HL-60 (cell line): ENCODE measurements around the gene MLXIP.

ENCODE experiments used
- DNase-seq, 2 experiments: peaks; one replicate each; pipeline ENCODE4 v3.0.0-alpha.2; 2010 to 2020; ENCODE audit warnings: low read depth in 1 of 2, low spot score in 1 of 2
- H3K27ac ChIP-seq: fragments of 250-450 bp; sonication (Bioruptor Pico); replicated peaks from 2 replicates; pipeline ENCODE4 v1.5.1; 2020; ENCODE audit warnings: mild to moderate bottlenecking, moderate library complexity
- H3K27me3 ChIP-seq: fragments of 250-450 bp; sonication (Bioruptor Pico); 2 replicates; pipeline ENCODE4 v1.5.1; 2021; ENCODE audit warnings: mild to moderate bottlenecking, moderate library complexity; ENCODE audit not compliant: insufficient read depth, poor library complexity, severe bottlenecking
- H3K4me3 ChIP-seq: replicated peaks from 2 replicates; pipeline ENCODE4 v1.5.1; 2011; ENCODE audit warnings: mild to moderate bottlenecking, control low read depth, low read length; ENCODE audit not compliant: insufficient read depth
- CTCF ChIP-seq: IDR thresholded peaks from one replicate; pipeline ENCODE4 v1.5.1; 2011; ENCODE audit warnings: low read length, control low read depth, inconsistent platforms; ENCODE audit not compliant: insufficient read depth
- GABPA ChIP-seq: IDR thresholded peaks from 2 replicates; pipeline ENCODE4 v1.6.1; 2012; ENCODE audit warnings: low read depth
- POLR2AphosphoS5 ChIP-seq: IDR thresholded peaks from 2 replicates; pipeline ENCODE4 v1.6.1; 2012; ENCODE audit warnings: low read depth
- SPI1 ChIP-seq: IDR thresholded peaks from 2 replicates; pipeline ENCODE4 v1.6.1; 2012; ENCODE audit warnings: low read depth, mild to moderate bottlenecking, borderline replicate concordance
- TF ChIP-seq, protein P1 (sequence below): IDR thresholded peaks from 2 replicates; pipeline ENCODE4 v1.6.1; 2012; ENCODE audit warnings: low read depth; ENCODE audit not compliant: insufficient replicate concordance

MLXIP gene

DNA sequence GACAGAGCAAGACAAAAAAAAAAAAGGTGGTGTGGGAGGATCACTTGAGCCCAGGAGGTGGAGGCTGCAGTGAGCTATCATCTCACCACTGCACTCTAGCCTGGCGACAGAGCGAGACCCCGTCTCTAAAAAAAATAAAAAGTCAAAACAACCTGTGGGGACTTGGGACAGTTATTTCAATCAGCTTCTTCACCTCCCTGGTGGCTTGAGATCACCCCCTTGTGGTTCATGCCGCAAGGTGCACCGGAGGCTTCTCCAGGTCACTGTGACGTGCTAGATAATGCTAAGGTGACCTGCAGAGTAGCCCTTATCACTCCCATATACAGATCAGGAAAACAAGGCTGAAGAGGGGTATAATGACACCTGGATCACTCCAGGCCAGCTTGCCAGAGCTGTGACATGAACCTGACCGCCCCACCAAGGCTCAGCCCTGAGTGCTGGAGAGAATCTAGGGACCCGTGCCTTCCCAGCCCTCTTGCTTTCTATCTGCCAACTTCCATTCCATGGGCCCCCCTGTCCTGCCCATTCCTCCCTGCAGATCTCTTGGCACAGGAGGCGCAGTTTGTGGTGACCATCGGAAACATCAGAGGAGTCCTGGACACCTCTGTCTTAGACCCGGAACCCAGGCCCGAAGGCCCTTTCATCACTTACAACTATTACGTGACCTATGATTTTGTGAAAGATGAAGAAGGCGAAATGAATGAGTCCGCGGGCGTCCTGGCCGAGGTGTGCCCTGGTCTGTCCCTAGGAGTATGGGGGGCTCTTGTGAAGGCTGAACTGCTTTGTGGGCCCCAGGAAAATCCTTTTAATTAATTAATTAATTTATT is 112.5 kb downstream of the MLXIP start:
- peak; percentile 87 for TF ChIP-seq CTCF
- no peak for TF ChIP-seq GABPA
- DNase-seq = peak; percentile 26 to 70
- Histone ChIP-seq H3K4me3 (no peak overlapping the region), H3K27ac (no peak overlapping the region), H3K27me3 (no peaks in the 10 kb centered on the region)

GRCh38 chr12:122192441-122192840 is 113.9 kb downstream of the MLXIP start:
- Histone ChIP-seq H3K27ac (no peak overlapping the region), H3K4me3 (no peak overlapping the region), H3K27me3 (no peaks in the 10 kb centered on the region)
- TF ChIP-seq SPI1 (no peak), POLR2AphosphoS5 (no peak), CTCF (no peak), GABPA (no peak)
- TF ChIP-seq, protein P1, sequence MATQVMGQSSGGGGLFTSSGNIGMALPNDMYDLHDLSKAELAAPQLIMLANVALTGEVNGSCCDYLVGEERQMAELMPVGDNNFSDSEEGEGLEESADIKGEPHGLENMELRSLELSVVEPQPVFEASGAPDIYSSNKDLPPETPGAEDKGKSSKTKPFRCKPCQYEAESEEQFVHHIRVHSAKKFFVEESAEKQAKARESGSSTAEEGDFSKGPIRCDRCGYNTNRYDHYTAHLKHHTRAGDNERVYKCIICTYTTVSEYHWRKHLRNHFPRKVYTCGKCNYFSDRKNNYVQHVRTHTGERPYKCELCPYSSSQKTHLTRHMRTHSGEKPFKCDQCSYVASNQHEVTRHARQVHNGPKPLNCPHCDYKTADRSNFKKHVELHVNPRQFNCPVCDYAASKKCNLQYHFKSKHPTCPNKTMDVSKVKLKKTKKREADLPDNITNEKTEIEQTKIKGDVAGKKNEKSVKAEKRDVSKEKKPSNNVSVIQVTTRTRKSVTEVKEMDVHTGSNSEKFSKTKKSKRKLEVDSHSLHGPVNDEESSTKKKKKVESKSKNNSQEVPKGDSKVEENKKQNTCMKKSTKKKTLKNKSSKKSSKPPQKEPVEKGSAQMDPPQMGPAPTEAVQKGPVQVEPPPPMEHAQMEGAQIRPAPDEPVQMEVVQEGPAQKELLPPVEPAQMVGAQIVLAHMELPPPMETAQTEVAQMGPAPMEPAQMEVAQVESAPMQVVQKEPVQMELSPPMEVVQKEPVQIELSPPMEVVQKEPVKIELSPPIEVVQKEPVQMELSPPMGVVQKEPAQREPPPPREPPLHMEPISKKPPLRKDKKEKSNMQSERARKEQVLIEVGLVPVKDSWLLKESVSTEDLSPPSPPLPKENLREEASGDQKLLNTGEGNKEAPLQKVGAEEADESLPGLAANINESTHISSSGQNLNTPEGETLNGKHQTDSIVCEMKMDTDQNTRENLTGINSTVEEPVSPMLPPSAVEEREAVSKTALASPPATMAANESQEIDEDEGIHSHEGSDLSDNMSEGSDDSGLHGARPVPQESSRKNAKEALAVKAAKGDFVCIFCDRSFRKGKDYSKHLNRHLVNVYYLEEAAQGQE = no peak
- DNase-seq = no peak

GRCh38 chr12:122194804-122195203 is 116.2 kb downstream of the MLXIP start:
- no peak for TF ChIP-seq CTCF
- TF ChIP-seq SPI1 = no peak
- TF ChIP-seq GABPA = no peak
- no peak for TF ChIP-seq POLR2AphosphoS5
- TF ChIP-seq, protein P1 = no peak
- no peak for DNase-seq
- H3K27ac ChIP-seq = no peak overlapping the region
- H3K4me3 ChIP-seq = no peak overlapping the region
- H3K27me3 ChIP-seq = no peaks in the 10 kb centered on the region

DNA sequence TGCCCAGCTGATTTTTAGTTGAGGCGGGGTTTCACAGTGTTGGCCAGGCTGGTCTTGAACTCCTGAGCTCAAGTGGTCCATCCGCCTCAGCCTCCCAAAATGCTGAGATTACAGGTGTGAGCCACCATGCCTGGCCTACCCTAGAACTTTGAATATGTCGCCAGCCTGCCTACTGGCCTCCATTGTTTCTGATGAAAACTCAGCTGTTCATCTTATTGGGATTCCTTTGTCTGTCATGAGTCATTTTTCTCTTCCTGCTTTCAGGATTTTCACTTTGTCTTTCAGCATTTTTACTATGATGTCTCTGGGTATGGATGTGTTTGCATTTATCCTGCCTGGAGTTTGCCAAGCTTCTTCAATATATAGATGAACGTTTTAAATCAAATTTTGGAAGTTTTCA is 116.8 kb downstream of the MLXIP start:
- Histone ChIP-seq H3K27ac (no peak overlapping the region), H3K27me3 (no peaks in the 10 kb centered on the region), H3K4me3 (no peak overlapping the region)
- TF ChIP-seq, protein P1 = no peak
- no peak for TF ChIP-seq GABPA
- TF ChIP-seq SPI1 = no peak
- no peak for TF ChIP-seq POLR2AphosphoS5
- TF ChIP-seq CTCF = no peak
- DNase-seq = no peak
